ENCODE measurements around the gene MED14.

DNA sequence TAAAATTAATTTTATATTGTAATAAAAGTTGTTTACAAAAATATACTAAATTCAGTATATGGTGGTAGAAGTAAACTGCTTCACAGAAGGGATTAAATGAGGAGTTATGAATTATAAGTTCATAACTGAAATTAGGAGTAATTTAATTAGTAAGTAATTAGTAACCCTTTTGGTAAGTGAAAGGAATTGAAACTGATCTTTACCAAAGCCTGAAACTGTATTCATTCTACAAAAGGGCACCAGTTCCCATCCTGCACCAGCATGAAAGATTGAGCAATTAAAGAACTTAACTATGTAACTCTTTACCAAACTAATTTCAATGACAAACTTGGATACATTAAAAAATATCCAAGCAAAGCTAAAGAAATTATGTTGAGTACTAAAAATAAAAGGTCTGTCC lies 8.2 kb downstream of the MED14 start:
- TF ChIP-seq CTCF (IDR thresholded peaks at IDR 0.05) (no peak), CDX4 (CRISPR knock-in tag; IDR thresholded peaks at IDR 0.05; ENCODE audit: borderline replicate concordance) (no peak), SP1 (CRISPR knock-in tag; conservative IDR thresholded peaks at IDR 0.05) (no peak), E2F4 (CRISPR knock-in tag; IDR thresholded peaks at IDR 0.05; ENCODE audit: borderline replicate concordance, low read depth) (no peak), TP53 (CRISPR knock-in tag; IDR thresholded peaks at IDR 0.05) (no peak), USF2 (CRISPR knock-in tag; IDR thresholded peaks at IDR 0.05) (no peak), PRDM15 (CRISPR knock-in tag; IDR thresholded peaks at IDR 0.05) (no peak), MAX (CRISPR knock-in tag; IDR thresholded peaks at IDR 0.05) (no peak), ESRRA (CRISPR knock-in tag; IDR thresholded peaks at IDR 0.05; ENCODE audit: borderline replicate concordance) (no peak), OVOL2 (CRISPR knock-in tag; IDR thresholded peaks at IDR 0.05; ENCODE audit: borderline replicate concordance) (no peak), TEAD1 (CRISPR knock-in tag; IDR thresholded peaks at IDR 0.05) (no peak), ZNF416 (CRISPR knock-in tag; IDR thresholded peaks at IDR 0.05) (no peak), CBFB (CRISPR knock-in tag; IDR thresholded peaks at IDR 0.05; ENCODE audit: low read depth) (no peak), ZNF263 (CRISPR knock-in tag; IDR thresholded peaks at IDR 0.05; ENCODE audit: low read depth) (no peak)

Measured in WTC11 (cell line).